H1 (cell line): ENCODE measurements around the gene ASTN1. TPM values are rescaled to one million over a fixed set of nuclear protein-coding genes. Genes with fewer than 3 reads are reported as not detected.

ENCODE experiments used
- ATF2 ChIP-seq: IDR thresholded peaks from 2 replicates; pipeline ENCODE4 v1.6.1; 2012; ENCODE audit warnings: low read length, inconsistent platforms
- CEBPB ChIP-seq: IDR thresholded peaks from 2 replicates; pipeline ENCODE4 v1.6.1; 2012; ENCODE audit warnings: low read depth, low read length
- CHD7 ChIP-seq: fragments of 300-600 bp; sonication (generic); IDR thresholded peaks from 2 replicates; pipeline ENCODE4 v1.7.1; 2012; ENCODE audit warnings: low read length, moderate library complexity, mild to moderate bottlenecking, inconsistent platforms; ENCODE audit not compliant: insufficient replicate concordance
- EGR1 ChIP-seq: IDR thresholded peaks from 2 replicates; pipeline ENCODE4 v1.6.1; 2011; ENCODE audit warnings: low read depth, low read length, borderline replicate concordance
- GABPA ChIP-seq: IDR thresholded peaks from 2 replicates; pipeline ENCODE4 v1.6.1; 2011; ENCODE audit warnings: mild to moderate bottlenecking, low read length, moderate library complexity, borderline replicate concordance; ENCODE audit not compliant: insufficient read depth
- JUND ChIP-seq: IDR thresholded peaks from 2 replicates; pipeline ENCODE4 v1.6.1; 2011; ENCODE audit warnings: mild to moderate bottlenecking, improper control_type of control experiment, low read length
- TAF1 ChIP-seq: IDR thresholded peaks from 2 replicates; pipeline ENCODE4 v1.6.1; 2011; ENCODE audit warnings: mild to moderate bottlenecking, low read depth, low read length
- USF2 ChIP-seq: IDR thresholded peaks from 2 replicates; pipeline ENCODE4 v1.6.1; 2011; ENCODE audit warnings: low read length, improper control_type of control experiment
- polyA plus RNA-seq, 7 experiments: library from polyadenylated mRNA; depleted of rRNA in 3 of 7; stranded (reverse) in 5 of 7; unstranded in 2 of 7; fragments of >200 nt in 5 of 7; fragments of 200-250 nt in 2 of 7; gene quantifications; 1 replicate in 5 of 7; 2 replicates in 1 of 7; 4 replicates in 1 of 7; pipeline versions ENCODE4 v1.2.1 to v1.2.3, GENCODE V29; 2011 to 2013; ENCODE audit warnings: missing spikeins in 2 of 7, mixed read lengths in 2 of 7
- total RNA-seq: library from RNA; stranded (reverse); fragmentation: NEBNext Ultra II Directional; extraction: Animal tissue kit (Norgen Biotek cat#: 25700); gene quantifications from 2 replicates; pipeline ENCODE4 v1.2.1, GENCODE V29; 2021

ASTN1 gene
- total and polyA plus RNA-seq, 2 of the 8 experiments (the other 6 are each of a cell fraction or from before 2014, with no cell fraction given): 2.9 to 4.1 TPM

- TF ChIP-seq CHD7 (no peak), JUND (no peak), CEBPB (no peak), USF2 (no peak), GABPA (no peak), ATF2 (no peak), EGR1 (no peak), TAF1 (no peak)
These were observed 39.8 kb downstream of the ASTN1 start (continued) for GRCh38 chr1:177124577-177125278.
